HL-60 (cell line): ENCODE results near the gene SVIL.

ENCODE experiments used
- CTCF ChIP-seq: IDR thresholded peaks from one replicate; pipeline ENCODE4 v1.5.1; 2011; ENCODE audit warnings: low read length, control low read depth, inconsistent platforms; ENCODE audit not compliant: insufficient read depth
- POLR2AphosphoS5 ChIP-seq: IDR thresholded peaks from 2 replicates; pipeline ENCODE4 v1.6.1; 2012; ENCODE audit warnings: low read depth
- SPI1 ChIP-seq: IDR thresholded peaks from 2 replicates; pipeline ENCODE4 v1.6.1; 2012; ENCODE audit warnings: low read depth, mild to moderate bottlenecking, borderline replicate concordance
- TF ChIP-seq, protein P1 (sequence below): IDR thresholded peaks from 2 replicates; pipeline ENCODE4 v1.6.1; 2012; ENCODE audit warnings: low read depth; ENCODE audit not compliant: insufficient replicate concordance

GRCh38 chr10:29417324-29417723, 217.4 kb downstream of the SVIL start:
- TF ChIP-seq CTCF = no peak
- no peak for TF ChIP-seq POLR2AphosphoS5
- TF ChIP-seq, protein P1, sequence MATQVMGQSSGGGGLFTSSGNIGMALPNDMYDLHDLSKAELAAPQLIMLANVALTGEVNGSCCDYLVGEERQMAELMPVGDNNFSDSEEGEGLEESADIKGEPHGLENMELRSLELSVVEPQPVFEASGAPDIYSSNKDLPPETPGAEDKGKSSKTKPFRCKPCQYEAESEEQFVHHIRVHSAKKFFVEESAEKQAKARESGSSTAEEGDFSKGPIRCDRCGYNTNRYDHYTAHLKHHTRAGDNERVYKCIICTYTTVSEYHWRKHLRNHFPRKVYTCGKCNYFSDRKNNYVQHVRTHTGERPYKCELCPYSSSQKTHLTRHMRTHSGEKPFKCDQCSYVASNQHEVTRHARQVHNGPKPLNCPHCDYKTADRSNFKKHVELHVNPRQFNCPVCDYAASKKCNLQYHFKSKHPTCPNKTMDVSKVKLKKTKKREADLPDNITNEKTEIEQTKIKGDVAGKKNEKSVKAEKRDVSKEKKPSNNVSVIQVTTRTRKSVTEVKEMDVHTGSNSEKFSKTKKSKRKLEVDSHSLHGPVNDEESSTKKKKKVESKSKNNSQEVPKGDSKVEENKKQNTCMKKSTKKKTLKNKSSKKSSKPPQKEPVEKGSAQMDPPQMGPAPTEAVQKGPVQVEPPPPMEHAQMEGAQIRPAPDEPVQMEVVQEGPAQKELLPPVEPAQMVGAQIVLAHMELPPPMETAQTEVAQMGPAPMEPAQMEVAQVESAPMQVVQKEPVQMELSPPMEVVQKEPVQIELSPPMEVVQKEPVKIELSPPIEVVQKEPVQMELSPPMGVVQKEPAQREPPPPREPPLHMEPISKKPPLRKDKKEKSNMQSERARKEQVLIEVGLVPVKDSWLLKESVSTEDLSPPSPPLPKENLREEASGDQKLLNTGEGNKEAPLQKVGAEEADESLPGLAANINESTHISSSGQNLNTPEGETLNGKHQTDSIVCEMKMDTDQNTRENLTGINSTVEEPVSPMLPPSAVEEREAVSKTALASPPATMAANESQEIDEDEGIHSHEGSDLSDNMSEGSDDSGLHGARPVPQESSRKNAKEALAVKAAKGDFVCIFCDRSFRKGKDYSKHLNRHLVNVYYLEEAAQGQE = no peak
- TF ChIP-seq SPI1 = no peak
